H1 (cell line): ENCODE results near the gene SV2C. TPM values are rescaled to one million over a fixed set of nuclear protein-coding genes. Genes with fewer than 3 reads are reported as not detected.

ENCODE experiments used
- CTCF ChIA-PET: fragments of 300-600 bp; sonication (Branson Sonifier 250); formaldehyde crosslinking; loops from one replicate; lab custom pipeline; 2021; ENCODE audit not compliant: partially characterized antibody; lab: Charles Lee
- POLR2A ChIA-PET: fragments of 300-600 bp; sonication (Branson Sonifier 250); formaldehyde crosslinking; loops from one replicate; lab custom pipeline; 2021; ENCODE audit warnings: inconsistent platforms; ENCODE audit not compliant: partially characterized antibody; lab: Charles Lee
- DNase-seq, 2 experiments: peaks; one replicate each; pipeline versions ENCODE4 v3.0.0 to v3.0.0-alpha.2; 2010 to 2022; ENCODE audit warnings: low spot score in 2 of 2, low read depth in 1 of 2, mixed read lengths in 1 of 2
- FAIRE-seq: peaks from 2 replicates; lab custom pipeline; 2011; peaks lifted over from hg19 to GRCh38; lab: Jason Lieb, UNC
- H2AFZ ChIP-seq: 2 replicates; pipeline ENCODE4 v1.8.1; 2012; ENCODE audit warnings: low read length, inconsistent platforms
- H2AK5ac ChIP-seq: 2 replicates; pipeline ENCODE4 v1.6.1; 2013; ENCODE audit warnings: low read depth, low read length
- H2BK120ac ChIP-seq: replicated peaks from 2 replicates; pipeline ENCODE3; 2013; ENCODE audit warnings: low read depth, low read length, inconsistent platforms
- H2BK12ac ChIP-seq: 2 replicates; pipeline ENCODE4 v1.6.1; 2013; ENCODE audit warnings: low read depth, low read length
- H2BK15ac ChIP-seq: 2 replicates; pipeline ENCODE4 v1.6.1; 2013; ENCODE audit warnings: low read length
- H2BK20ac ChIP-seq: 2 replicates; pipeline ENCODE4 v1.6.1; 2013; ENCODE audit warnings: low read length
- H2BK5ac ChIP-seq: 2 replicates; pipeline ENCODE4 v1.6.1; 2013; ENCODE audit warnings: low read depth, low read length
- H3K14ac ChIP-seq: 2 replicates; pipeline ENCODE4 v1.6.1; 2013; ENCODE audit warnings: inconsistent platforms; ENCODE audit not compliant: insufficient read length
- H3K18ac ChIP-seq: 2 replicates; pipeline ENCODE4 v1.6.1; 2013; ENCODE audit warnings: low read length; ENCODE audit errors: extremely low read depth
- H3K23ac ChIP-seq: 2 replicates; pipeline ENCODE4 v1.6.1; 2013; ENCODE audit warnings: inconsistent platforms; ENCODE audit not compliant: insufficient read length
- H3K23me2 ChIP-seq: 2 replicates; pipeline ENCODE4 v1.6.1; 2013; ENCODE audit warnings: low read depth, low read length
- H3K27ac ChIP-seq: 2 replicates; pipeline ENCODE4 v1.6.1; 2011; ENCODE audit warnings: low read depth, low read length, inconsistent platforms
- H3K27me3 ChIP-seq, 4 experiments: replicated peaks in 1 of 4; 1 replicate in 1 of 4; 2 replicates in 3 of 4; pipeline versions ENCODE4 v1.6.1 to v1.8.1; 2011 to 2013; ENCODE audit warnings: low read length in 3 of 4, mild to moderate bottlenecking in 3 of 4, inconsistent platforms in 2 of 4, mixed read lengths in 2 of 4, moderate library complexity in 1 of 4; ENCODE audit not compliant: control insufficient read depth in 3 of 4, insufficient read depth in 3 of 4; ENCODE audit errors: extremely low read depth in 1 of 4
- H3K36me3 ChIP-seq, 4 experiments: 2 replicates each; pipeline versions ENCODE4 v1.6.1 to v1.8.1; 2011 to 2013; ENCODE audit warnings: mild to moderate bottlenecking in 4 of 4, low read length in 3 of 4, moderate library complexity in 2 of 4, control low read depth in 1 of 4, inconsistent platforms in 1 of 4; ENCODE audit not compliant: insufficient read depth in 4 of 4, control insufficient read depth in 2 of 4
- H3K4ac ChIP-seq: replicated peaks from 2 replicates; pipeline ENCODE3; 2013; ENCODE audit warnings: low read length, low read depth, mixed read lengths, inconsistent platforms; ENCODE audit not compliant: insufficient read length
- H3K4me1 ChIP-seq, 4 experiments: replicated peaks in 1 of 4; 1 replicate in 1 of 4; 2 replicates in 3 of 4; pipeline versions ENCODE4 v1.6.1 to v1.8.1; 2011 to 2013; ENCODE audit warnings: low read length in 3 of 4, inconsistent platforms in 2 of 4, mixed read lengths in 1 of 4; ENCODE audit not compliant: insufficient read depth in 4 of 4, control insufficient read depth in 3 of 4
- H3K4me2 ChIP-seq, 2 experiments: 2 replicates each; pipeline versions ENCODE4 v1.6.1 to v1.8.1; 2011 to 2013; ENCODE audit warnings: low read depth in 2 of 2, low read length in 2 of 2, control low read depth in 1 of 2, inconsistent platforms in 1 of 2, mild to moderate bottlenecking in 1 of 2; ENCODE audit not compliant: insufficient read depth in 1 of 2
- H3K4me3 ChIP-seq, 4 experiments: fragments of 200-600, 300-600 bp in 1 of 4; sonication (generic), shearing (Covaris generic), sonication (Bioruptor Twin) in 1 of 4; 2 replicates each; pipeline versions ENCODE4 v1.5.1 to v1.8.1; 2011 to 2016; ENCODE audit warnings: low read length in 4 of 4, low read depth in 3 of 4, control low read depth in 2 of 4, inconsistent platforms in 2 of 4, mild to moderate bottlenecking in 2 of 4, mixed read lengths in 1 of 4, moderate library complexity in 1 of 4; ENCODE audit not compliant: insufficient read depth in 2 of 4; ENCODE audit errors: extremely low read depth in 1 of 4
- H3K56ac ChIP-seq: replicated peaks from 2 replicates; pipeline ENCODE3; 2013; ENCODE audit warnings: low read depth, mild to moderate bottlenecking, mixed read lengths, low read length, inconsistent platforms; ENCODE audit not compliant: insufficient read length
- H3K79me1 ChIP-seq: 2 replicates; pipeline ENCODE4 v1.6.1; 2013; ENCODE audit warnings: low read depth, low read length, control low read depth
- H3K79me2 ChIP-seq, 2 experiments: 2 replicates each; pipeline versions ENCODE4 v1.6.1 to v1.8.1; 2012 to 2013; ENCODE audit warnings: low read length in 2 of 2, mild to moderate bottlenecking in 2 of 2, inconsistent platforms in 1 of 2; ENCODE audit not compliant: insufficient read depth in 2 of 2, control insufficient read depth in 1 of 2
- H3K9ac ChIP-seq, 4 experiments: replicated peaks in 1 of 4; 1 replicate in 1 of 4; 2 replicates in 3 of 4; pipeline versions ENCODE4 v1.6.1 to v1.8.1; 2011 to 2013; ENCODE audit warnings: low read depth in 3 of 4, low read length in 3 of 4, control low read depth in 2 of 4, mild to moderate bottlenecking in 2 of 4, moderate library complexity in 2 of 4, inconsistent platforms in 1 of 4; ENCODE audit errors: extremely low read depth in 1 of 4
- H3K9me3 ChIP-seq, 2 experiments: 2 replicates each; pipeline versions ENCODE4 v1.6.1 to v1.8.1; 2012 to 2013; ENCODE audit warnings: mild to moderate bottlenecking in 2 of 2, moderate library complexity in 2 of 2, control low read depth in 1 of 2, inconsistent platforms in 1 of 2, low read depth in 1 of 2, low read length in 1 of 2, mixed read lengths in 1 of 2; ENCODE audit not compliant: insufficient read depth in 2 of 2
- H4K20me1 ChIP-seq, 2 experiments: replicated peaks in 1 of 2; 2 replicates each; pipeline versions ENCODE3 to v1.8.1; 2011 to 2013; ENCODE audit warnings: inconsistent platforms in 2 of 2, low read length in 2 of 2, mild to moderate bottlenecking in 1 of 2; ENCODE audit not compliant: insufficient read depth in 2 of 2, control insufficient read depth in 1 of 2
- H4K5ac ChIP-seq: 2 replicates; pipeline ENCODE4 v1.6.1; 2013; ENCODE audit warnings: low read length, low read depth, mixed read lengths, inconsistent platforms; ENCODE audit not compliant: insufficient read length
- H4K8ac ChIP-seq: 2 replicates; pipeline ENCODE4 v1.8.0; 2013; ENCODE audit warnings: mild to moderate bottlenecking, moderate library complexity, low read length, inconsistent platforms; ENCODE audit not compliant: insufficient read depth; ENCODE audit errors: extremely low read depth
- H4K91ac ChIP-seq: replicated peaks from 2 replicates; pipeline ENCODE3; 2013; ENCODE audit warnings: low read length, mixed read lengths, inconsistent platforms; ENCODE audit not compliant: insufficient read length
- CEBPB ChIP-seq: IDR thresholded peaks from 2 replicates; pipeline ENCODE4 v1.6.1; 2012; ENCODE audit warnings: low read depth, low read length
- E2F6 ChIP-seq: IDR thresholded peaks from 2 replicates; pipeline ENCODE4 v1.6.1; 2012; ENCODE audit warnings: inconsistent platforms
- EGR1 ChIP-seq: IDR thresholded peaks from 2 replicates; pipeline ENCODE4 v1.6.1; 2011; ENCODE audit warnings: low read depth, low read length, borderline replicate concordance
- KDM1A ChIP-seq: fragments of 200-600, 300-600 bp; sonication (generic); IDR thresholded peaks from 2 replicates; pipeline ENCODE4 v1.7.1; 2016; ENCODE audit warnings: mild to moderate bottlenecking, low read length, borderline replicate concordance
- PHF8 ChIP-seq: fragments of 200-600 bp; sonication (generic); conservative IDR thresholded peaks from 2 replicates; pipeline ENCODE4 v1.7.1; 2012; ENCODE audit warnings: low read depth, mild to moderate bottlenecking, inconsistent platforms, low read length, moderate library complexity
- WGBS, 2 experiments: shearing (Covaris generic) in 1 of 2; methylation state at CpG; one replicate each; pipeline versions ENCODE4 v1.1.6 to v1.1.7; 2013 to 2015; ENCODE audit warnings: low lambda C conversion rate in 2 of 2, mixed read lengths in 2 of 2, inconsistent platforms in 1 of 2, low coverage in 1 of 2, missing lambda C conversion rate in 1 of 2; ENCODE audit not compliant: insufficient replicate concordance in 2 of 2, insufficient coverage in 1 of 2, insufficient read length in 1 of 2; ENCODE audit errors: extremely low coverage in 1 of 2, missing lambda C conversion rate in 1 of 2; 5-methylcytosine and 5-hydroxymethylcytosine counted together
- polyA plus RNA-seq, 7 experiments: library from polyadenylated mRNA; depleted of rRNA in 3 of 7; stranded (reverse) in 5 of 7; unstranded in 2 of 7; fragments of >200 nt in 5 of 7; fragments of 200-250 nt in 2 of 7; gene quantifications; 1 replicate in 5 of 7; 2 replicates in 1 of 7; 4 replicates in 1 of 7; pipeline versions ENCODE4 v1.2.1 to v1.2.3, GENCODE V29; 2011 to 2013; ENCODE audit warnings: missing spikeins in 2 of 7, mixed read lengths in 2 of 7
- total RNA-seq: library from RNA; stranded (reverse); fragmentation: NEBNext Ultra II Directional; extraction: Animal tissue kit (Norgen Biotek cat#: 25700); gene quantifications from 2 replicates; pipeline ENCODE4 v1.2.1, GENCODE V29; 2021

The SV2C gene
- total and polyA plus RNA-seq, 2 of the 8 experiments (the other 6 are each of a cell fraction or from before 2014, with no cell fraction given), result 0.08 to 0.24 TPM

- H3K4me1 ChIP-seq, result peaks cover 4 to 12% (median 7%) of the 10 kb centered on the region in 4 experiments; a peak in 5 of 7 replicates
- peak overlapping the region; percentile 52; the same call in 1 of the 2 replicates for H2BK12ac ChIP-seq
- H4K20me1 ChIP-seq, result no peaks in the 10 kb centered on the region
- H2AK5ac ChIP-seq, result 0 out of 2 replicates have a peak overlapping the region, but pooled peaks have one; percentile 45
- H4K8ac ChIP-seq, result peak overlapping the region; percentile 11; the same call in 1 of the 2 replicates
- H3K36me3 ChIP-seq, result no peaks in the 10 kb centered on the region
- H3K23ac ChIP-seq, result no peak overlapping the region
- TF ChIP-seq E2F6 (0 out of 2 replicates have a peak, but pooled peaks have one; percentile 10), PHF8 (no peak), KDM1A (peak; percentile 81), EGR1 (0 out of 2 replicates have a peak, but pooled peaks have one; percentile 38), CEBPB (no peak)
- H2AFZ ChIP-seq, result peak overlapping the region; percentile 71
- H2BK5ac ChIP-seq, result peak overlapping the region; percentile 57; the same call in 1 of the 2 replicates
- H3K18ac ChIP-seq, result no peak overlapping the region
- DNase-seq (no peak), FAIRE-seq (no peak)
- peaks cover 9% of the 10 kb centered on the region; the same call in 1 of the 2 replicates for H3K23me2 ChIP-seq
- no peak overlapping the region for H3K4ac ChIP-seq
- H2BK20ac ChIP-seq, result no peak overlapping the region; the same call in 1 of the 2 replicates
- 18% methylated on average over 21 of the region's 25 CpGs; no CpG with 5 or more reads in 1 of the 2 experiments for WGBS, 2 experiments
- no peaks in the 10 kb centered on the region for H3K79me1 ChIP-seq
- H3K9me3 ChIP-seq, result no peaks in the 10 kb centered on the region
- H3K79me2 ChIP-seq, result peaks cover 9 to 33% of the 10 kb centered on the region in 2 experiments
- H4K91ac ChIP-seq, result no peak overlapping the region
- peak overlapping the region; percentile 63 to 74 for H3K4me2 ChIP-seq
- ChIA-PET CTCF (interaction anchor here (0.7 to 4.1 kb wide), 21 partner anchors 10 to 372 kb away, joined by 3 to 33 read pairs (median 4); no protein-coding TSS in a partner anchor), POLR2A (interaction anchor here (1.0 to 2.0 kb wide), 5 partner anchors 10 to 180 kb away, joined by 4 to 10 read pairs (median 5); no protein-coding TSS in a partner anchor)
- H3K56ac ChIP-seq, result no peak overlapping the region
- no peaks in the 10 kb centered on the region; a peak in 1 of 7 replicates for H3K27me3 ChIP-seq
- H3K27ac ChIP-seq, result no peak overlapping the region
- no peak overlapping the region for H4K5ac ChIP-seq
- peak overlapping the region; percentile 49 to 83 (median 67) for H3K4me3 ChIP-seq
- no peak overlapping the region for H3K14ac ChIP-seq
- H3K9ac ChIP-seq, result peak overlapping the region in 1 of 4 experiments; percentile 16; a peak in 3 of 7 replicates
- H2BK15ac ChIP-seq, result no peak overlapping the region
- H2BK120ac ChIP-seq, result no peak overlapping the region
Measured at GRCh38 chr5:76402251-76402885, 319.2 kb downstream of the SV2C start.
